K562 (cell line): Measurements from ENCODE around the gene FADS6. TPM values are rescaled to one million over a fixed set of nuclear protein-coding genes. Genes with fewer than 3 reads are reported as not detected.

Experiments used
- CHD1 ChIP-seq: fragments of 200-600 bp; sonication (generic); IDR thresholded peaks from one replicate; pipeline ENCODE4 v1.6.1; 2012; ENCODE audit warnings: mild to moderate bottlenecking, moderate library complexity, low read length, inconsistent platforms
- COPS2 ChIP-seq: fragments of 450-650 bp; conservative IDR thresholded peaks from 2 replicates; pipeline ENCODE4 v1.6.1; 2016; ENCODE audit warnings: mild to moderate bottlenecking, moderate library complexity
- MAFF ChIP-seq: IDR thresholded peaks from 2 replicates; pipeline ENCODE4 v1.6.1; 2012; ENCODE audit warnings: low read length, improper control_type of control experiment
- NFIX ChIP-seq: fragments of 250-450 bp; sonication (Bioruptor Pico); IDR thresholded peaks from 2 replicates; pipeline ENCODE4 v1.4.0; 2020; ENCODE audit warnings: low read depth, mild to moderate bottlenecking, moderate library complexity
- STAG1 ChIP-seq: sonication (generic); formaldehyde crosslinking; IDR thresholded peaks from 2 replicates; pipeline ENCODE4 v1.5.0; 2020; ENCODE audit warnings: missing genetic modification reagents, borderline replicate concordance
- ZNF785 ChIP-seq: fragments of 250-450 bp; sonication (Bioruptor Pico); IDR thresholded peaks from 2 replicates; pipeline ENCODE4 v1.4.0; 2020; ENCODE audit warnings: mild to moderate bottlenecking
- polyA plus RNA-seq, 8 experiments: library from polyadenylated mRNA; depleted of rRNA in 4 of 8; stranded (reverse) in 5 of 8; unstranded in 3 of 8; fragments of >200 nt; fragmentation: Nextera tagmentation in 2 of 8; fragmentation: Illumina TruSeq in 1 of 8; extraction: Ambion mirVana in 2 of 8; extraction: Trizol in 1 of 8; gene quantifications; 2 replicates each; pipeline versions ENCODE4 v1.2.1 to v1.2.3, GENCODE V29; 2011 to 2014; ENCODE audit warnings: inconsistent platforms in 1 of 8, missing spikeins in 1 of 8
- total RNA-seq, 7 experiments: library from RNA; depleted of rRNA in 6 of 7; stranded (reverse); fragments of >200 nt in 6 of 7; fragmentation: Illumina TruSeq in 2 of 7; extraction: Trizol in 2 of 7; gene quantifications; 2 replicates each; pipeline versions ENCODE4 v1.2.1 to v1.2.3, GENCODE V29; 2011 to 2021; ENCODE audit warnings: low replicate concordance in 1 of 7
- TF ChIP-seq, protein P1 (sequence below): fragments of 450-650 bp; IDR thresholded peaks from 2 replicates; pipeline ENCODE4 v1.6.1; 2016; ENCODE audit warnings: antibody characterized with exemption
- TF ChIP-seq, protein P2 (sequence below): IDR thresholded peaks from 2 replicates; pipeline ENCODE4 v1.6.1; 2014; ENCODE audit warnings: antibody characterized with exemption
- TF ChIP-seq, protein P3 (sequence below): conservative IDR thresholded peaks from 2 replicates; pipeline ENCODE4 v1.6.1; 2011; ENCODE audit warnings: low read depth, mild to moderate bottlenecking, low read length; ENCODE audit not compliant: control insufficient read depth
- TF ChIP-seq, protein P4 (sequence below): fragments of 450-650 bp; IDR thresholded peaks from 2 replicates; pipeline ENCODE4 v1.6.1; 2017; ENCODE audit warnings: antibody characterized with exemption, mild to moderate bottlenecking
- TF ChIP-seq, protein P5 (sequence below), 2 experiments: fragments of 250-450 bp in 1 of 2; fragments of 450-650 bp in 1 of 2; sonication (Bioruptor Pico) in 1 of 2; IDR thresholded peaks; 2 replicates each; pipeline versions ENCODE4 v1.6.1 to v1.8.0; 2016 to 2021; ENCODE audit warnings: mild to moderate bottlenecking in 2 of 2, moderate library complexity in 2 of 2, missing compliant biosample characterization in 1 of 2, missing genetic modification characterization in 1 of 2
- TF ChIP-seq, protein P6 (sequence below): sonication (generic); formaldehyde crosslinking; IDR thresholded peaks from 2 replicates; pipeline ENCODE4 v1.8.1; 2023; ENCODE audit warnings: missing genetic modification reagents, mild to moderate bottlenecking, borderline replicate concordance

Gene FADS6
- total and polyA plus RNA-seq, 9 of the 15 experiments (the other 6 are each of a cell fraction or from before 2014, with no cell fraction given), result 0.18 to 0.22 TPM; not detected in 7

DNA sequence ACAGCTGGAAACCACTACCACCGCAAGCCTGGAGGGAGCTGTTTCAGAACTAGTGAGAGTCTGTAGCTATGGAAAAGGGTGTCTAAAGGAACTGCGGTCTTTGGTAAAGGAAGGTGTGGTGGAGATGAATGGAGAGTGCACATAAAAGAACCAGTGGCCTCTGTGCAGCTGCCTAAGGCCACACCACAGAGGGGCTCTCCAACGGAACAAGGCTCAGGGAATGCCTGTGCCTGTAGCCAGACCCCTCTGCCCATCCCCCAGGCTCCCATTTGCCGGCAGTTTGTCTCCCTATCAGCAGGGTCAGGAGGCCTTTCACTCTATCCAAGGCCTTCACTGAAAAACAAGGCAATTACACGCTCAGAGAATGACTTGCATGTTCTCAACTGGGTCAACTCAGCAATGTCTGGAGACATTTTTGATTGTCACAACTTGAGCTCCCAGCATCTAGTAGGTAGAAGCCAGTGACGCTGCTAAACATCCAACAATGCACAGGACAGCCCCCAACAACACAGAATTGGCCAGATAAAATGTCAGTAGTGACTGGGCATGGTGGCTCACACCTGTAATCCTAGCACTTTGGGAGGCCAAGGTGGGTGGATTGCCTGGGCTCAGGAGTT, 17.3 kb downstream of the FADS6 start (continued):
- TF ChIP-seq, protein P1, sequence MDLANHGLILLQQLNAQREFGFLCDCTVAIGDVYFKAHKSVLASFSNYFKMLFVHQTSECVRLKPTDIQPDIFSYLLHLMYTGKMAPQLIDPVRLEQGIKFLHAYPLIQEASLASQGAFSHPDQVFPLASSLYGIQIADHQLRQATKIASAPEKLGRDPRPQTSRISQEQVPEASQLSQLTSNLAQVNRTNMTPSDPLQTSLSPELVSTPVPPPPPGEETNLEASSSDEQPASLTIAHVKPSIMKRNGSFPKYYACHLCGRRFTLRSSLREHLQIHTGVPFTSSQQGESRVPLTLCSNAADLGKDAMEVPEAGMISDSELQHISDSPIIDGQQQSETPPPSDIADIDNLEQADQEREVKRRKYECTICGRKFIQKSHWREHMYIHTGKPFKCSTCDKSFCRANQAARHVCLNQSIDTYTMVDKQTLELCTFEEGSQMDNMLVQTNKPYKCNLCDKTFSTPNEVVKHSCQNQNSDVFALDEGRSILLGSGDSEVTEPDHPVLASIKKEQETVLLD, result peak; percentile 55; the same call in 1 of the 2 replicates
- TF ChIP-seq, protein P2, sequence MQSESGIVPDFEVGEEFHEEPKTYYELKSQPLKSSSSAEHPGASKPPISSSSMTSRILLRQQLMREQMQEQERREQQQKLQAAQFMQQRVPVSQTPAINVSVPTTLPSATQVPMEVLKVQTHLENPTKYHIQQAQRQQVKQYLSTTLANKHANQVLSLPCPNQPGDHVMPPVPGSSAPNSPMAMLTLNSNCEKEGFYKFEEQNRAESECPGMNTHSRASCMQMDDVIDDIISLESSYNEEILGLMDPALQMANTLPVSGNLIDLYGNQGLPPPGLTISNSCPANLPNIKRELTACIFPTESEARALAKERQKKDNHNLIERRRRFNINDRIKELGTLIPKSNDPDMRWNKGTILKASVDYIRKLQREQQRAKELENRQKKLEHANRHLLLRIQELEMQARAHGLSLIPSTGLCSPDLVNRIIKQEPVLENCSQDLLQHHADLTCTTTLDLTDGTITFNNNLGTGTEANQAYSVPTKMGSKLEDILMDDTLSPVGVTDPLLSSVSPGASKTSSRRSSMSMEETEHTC, result no peak
- no peak for TF ChIP-seq CHD1
- no peak for TF ChIP-seq ZNF785 (CRISPR knock-in tag)
- no peak for TF ChIP-seq STAG1 (CRISPR knock-in tag)
- peak; percentile 80 for TF ChIP-seq MAFF
- TF ChIP-seq, protein P3, sequence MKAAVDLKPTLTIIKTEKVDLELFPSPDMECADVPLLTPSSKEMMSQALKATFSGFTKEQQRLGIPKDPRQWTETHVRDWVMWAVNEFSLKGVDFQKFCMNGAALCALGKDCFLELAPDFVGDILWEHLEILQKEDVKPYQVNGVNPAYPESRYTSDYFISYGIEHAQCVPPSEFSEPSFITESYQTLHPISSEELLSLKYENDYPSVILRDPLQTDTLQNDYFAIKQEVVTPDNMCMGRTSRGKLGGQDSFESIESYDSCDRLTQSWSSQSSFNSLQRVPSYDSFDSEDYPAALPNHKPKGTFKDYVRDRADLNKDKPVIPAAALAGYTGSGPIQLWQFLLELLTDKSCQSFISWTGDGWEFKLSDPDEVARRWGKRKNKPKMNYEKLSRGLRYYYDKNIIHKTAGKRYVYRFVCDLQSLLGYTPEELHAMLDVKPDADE, result no peak
- TF ChIP-seq, protein P4, sequence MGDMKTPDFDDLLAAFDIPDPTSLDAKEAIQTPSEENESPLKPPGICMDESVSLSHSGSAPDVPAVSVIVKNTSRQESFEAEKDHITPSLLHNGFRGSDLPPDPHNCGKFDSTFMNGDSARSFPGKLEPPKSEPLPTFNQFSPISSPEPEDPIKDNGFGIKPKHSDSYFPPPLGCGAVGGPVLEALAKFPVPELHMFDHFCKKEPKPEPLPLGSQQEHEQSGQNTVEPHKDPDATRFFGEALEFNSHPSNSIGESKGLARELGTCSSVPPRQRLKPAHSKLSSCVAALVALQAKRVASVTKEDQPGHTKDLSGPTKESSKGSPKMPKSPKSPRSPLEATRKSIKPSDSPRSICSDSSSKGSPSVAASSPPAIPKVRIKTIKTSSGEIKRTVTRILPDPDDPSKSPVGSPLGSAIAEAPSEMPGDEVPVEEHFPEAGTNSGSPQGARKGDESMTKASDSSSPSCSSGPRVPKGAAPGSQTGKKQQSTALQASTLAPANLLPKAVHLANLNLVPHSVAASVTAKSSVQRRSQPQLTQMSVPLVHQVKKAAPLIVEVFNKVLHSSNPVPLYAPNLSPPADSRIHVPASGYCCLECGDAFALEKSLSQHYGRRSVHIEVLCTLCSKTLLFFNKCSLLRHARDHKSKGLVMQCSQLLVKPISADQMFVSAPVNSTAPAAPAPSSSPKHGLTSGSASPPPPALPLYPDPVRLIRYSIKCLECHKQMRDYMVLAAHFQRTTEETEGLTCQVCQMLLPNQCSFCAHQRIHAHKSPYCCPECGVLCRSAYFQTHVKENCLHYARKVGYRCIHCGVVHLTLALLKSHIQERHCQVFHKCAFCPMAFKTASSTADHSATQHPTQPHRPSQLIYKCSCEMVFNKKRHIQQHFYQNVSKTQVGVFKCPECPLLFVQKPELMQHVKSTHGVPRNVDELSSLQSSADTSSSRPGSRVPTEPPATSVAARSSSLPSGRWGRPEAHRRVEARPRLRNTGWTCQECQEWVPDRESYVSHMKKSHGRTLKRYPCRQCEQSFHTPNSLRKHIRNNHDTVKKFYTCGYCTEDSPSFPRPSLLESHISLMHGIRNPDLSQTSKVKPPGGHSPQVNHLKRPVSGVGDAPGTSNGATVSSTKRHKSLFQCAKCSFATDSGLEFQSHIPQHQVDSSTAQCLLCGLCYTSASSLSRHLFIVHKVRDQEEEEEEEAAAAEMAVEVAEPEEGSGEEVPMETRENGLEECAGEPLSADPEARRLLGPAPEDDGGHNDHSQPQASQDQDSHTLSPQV, result peak; percentile 99
- TF ChIP-seq, protein P5, sequence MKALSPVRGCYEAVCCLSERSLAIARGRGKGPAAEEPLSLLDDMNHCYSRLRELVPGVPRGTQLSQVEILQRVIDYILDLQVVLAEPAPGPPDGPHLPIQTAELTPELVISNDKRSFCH (CRISPR knock-in tag; IDR thresholded peaks at IDR 0.05), result 0 out of 2 replicates have a peak, but pooled peaks have one; percentile 48
- TF ChIP-seq, protein P5 (tag; IDR thresholded peaks at IDR 0.05), result peak; percentile 79; the same call in 1 of the 2 replicates
- no peak for TF ChIP-seq NFIX
- TF ChIP-seq, protein P6, sequence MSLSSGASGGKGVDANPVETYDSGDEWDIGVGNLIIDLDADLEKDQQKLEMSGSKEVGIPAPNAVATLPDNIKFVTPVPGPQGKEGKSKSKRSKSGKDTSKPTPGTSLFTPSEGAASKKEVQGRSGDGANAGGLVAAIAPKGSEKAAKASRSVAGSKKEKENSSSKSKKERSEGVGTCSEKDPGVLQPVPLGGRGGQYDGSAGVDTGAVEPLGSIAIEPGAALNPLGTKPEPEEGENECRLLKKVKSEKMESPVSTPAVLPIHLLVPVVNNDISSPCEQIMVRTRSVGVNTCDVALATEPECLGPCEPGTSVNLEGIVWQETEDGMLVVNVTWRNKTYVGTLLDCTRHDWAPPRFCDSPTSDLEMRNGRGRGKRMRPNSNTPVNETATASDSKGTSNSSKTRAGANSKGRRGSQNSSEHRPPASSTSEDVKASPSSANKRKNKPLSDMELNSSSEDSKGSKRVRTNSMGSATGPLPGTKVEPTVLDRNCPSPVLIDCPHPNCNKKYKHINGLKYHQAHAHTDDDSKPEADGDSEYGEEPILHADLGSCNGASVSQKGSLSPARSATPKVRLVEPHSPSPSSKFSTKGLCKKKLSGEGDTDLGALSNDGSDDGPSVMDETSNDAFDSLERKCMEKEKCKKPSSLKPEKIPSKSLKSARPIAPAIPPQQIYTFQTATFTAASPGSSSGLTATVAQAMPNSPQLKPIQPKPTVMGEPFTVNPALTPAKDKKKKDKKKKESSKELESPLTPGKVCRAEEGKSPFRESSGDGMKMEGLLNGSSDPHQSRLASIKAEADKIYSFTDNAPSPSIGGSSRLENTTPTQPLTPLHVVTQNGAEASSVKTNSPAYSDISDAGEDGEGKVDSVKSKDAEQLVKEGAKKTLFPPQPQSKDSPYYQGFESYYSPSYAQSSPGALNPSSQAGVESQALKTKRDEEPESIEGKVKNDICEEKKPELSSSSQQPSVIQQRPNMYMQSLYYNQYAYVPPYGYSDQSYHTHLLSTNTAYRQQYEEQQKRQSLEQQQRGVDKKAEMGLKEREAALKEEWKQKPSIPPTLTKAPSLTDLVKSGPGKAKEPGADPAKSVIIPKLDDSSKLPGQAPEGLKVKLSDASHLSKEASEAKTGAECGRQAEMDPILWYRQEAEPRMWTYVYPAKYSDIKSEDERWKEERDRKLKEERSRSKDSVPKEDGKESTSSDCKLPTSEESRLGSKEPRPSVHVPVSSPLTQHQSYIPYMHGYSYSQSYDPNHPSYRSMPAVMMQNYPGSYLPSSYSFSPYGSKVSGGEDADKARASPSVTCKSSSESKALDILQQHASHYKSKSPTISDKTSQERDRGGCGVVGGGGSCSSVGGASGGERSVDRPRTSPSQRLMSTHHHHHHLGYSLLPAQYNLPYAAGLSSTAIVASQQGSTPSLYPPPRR (CRISPR knock-in tag), result no peak
- TF ChIP-seq COPS2, result no peak
